Stimulated activated CD8-positive, alpha-beta memory T cell treated with anti-CD3 and anti-CD28 coated beads, Interleukin-15, amount 100 ng/mL, for 24 hours (primary cell): Measurements from ENCODE around the gene GALNT18.

ENCODE experiments used
- DNase-seq: peaks from one replicate; pipeline ENCODE4 v3.0.0-alpha.2; 2020; ENCODE audit warnings: low read depth

Gene GALNT18

GRCh38 chr11:11531131-11531908 is 90.5 kb downstream of the GALNT18 start:
- no peak for DNase-seq

DNA sequence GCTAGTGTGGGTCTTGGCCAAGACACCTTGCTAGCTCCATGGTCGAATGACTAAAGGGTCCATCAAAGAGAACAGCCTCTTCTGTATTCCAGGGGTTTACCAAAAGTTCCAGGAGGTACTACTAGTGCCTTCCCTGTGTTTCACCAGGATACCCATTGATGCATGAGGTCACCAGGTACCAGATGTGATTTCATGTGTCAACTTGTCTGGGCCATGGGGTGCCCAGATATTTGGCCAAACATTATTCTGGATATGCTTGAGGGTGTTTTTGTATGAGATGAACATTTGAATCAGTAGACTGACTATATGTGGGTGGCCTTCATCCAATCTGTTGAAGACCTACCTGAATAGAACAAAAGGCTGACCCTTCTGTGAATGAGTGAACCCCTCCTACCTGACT is 92.8 kb downstream of the GALNT18 start:
- no peak for DNase-seq

DNA sequence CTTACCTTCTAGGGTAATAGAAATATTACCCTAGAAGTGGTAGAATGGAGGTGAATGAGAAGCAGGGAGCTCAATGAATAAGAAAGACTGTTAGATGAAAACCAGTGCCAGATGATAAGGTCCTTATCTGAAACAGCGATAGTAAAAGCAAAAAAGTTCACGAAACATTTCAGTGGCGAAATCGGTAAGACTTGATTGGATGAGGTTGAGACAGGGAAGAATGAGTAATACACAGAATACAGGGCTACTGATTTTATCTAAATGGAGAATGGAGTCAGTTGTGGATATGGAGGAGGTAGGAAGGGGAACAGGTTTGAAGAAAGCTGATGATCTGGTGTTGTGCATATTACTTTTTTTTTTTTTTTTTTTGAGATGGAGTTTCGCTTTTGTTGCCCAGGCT is 96.5 kb downstream of the GALNT18 start:
- no peak for DNase-seq

GRCh38 chr11:11524436-11525061 is 97.3 kb downstream of the GALNT18 start:
- no peak for DNase-seq

DNA sequence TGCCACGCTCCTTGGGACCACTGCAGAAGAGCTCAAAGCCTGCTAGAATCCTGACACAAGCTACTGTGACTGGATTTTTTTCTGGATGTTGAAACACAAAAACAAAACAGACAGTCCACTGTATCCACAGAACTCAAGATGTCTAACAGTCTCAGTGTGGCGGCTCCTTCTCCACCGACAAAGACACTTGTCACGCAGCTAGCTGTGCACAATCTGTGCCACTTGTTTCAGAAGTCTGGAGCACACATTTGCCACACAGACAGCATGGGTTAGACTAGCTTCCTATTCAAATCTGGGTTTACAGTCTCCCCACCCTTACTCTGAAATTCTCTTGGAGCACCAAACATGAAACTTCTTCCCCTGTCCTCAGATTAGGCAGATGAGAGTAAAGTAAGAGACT is 99.2 kb downstream of the GALNT18 start:
- no peak for DNase-seq

DNA sequence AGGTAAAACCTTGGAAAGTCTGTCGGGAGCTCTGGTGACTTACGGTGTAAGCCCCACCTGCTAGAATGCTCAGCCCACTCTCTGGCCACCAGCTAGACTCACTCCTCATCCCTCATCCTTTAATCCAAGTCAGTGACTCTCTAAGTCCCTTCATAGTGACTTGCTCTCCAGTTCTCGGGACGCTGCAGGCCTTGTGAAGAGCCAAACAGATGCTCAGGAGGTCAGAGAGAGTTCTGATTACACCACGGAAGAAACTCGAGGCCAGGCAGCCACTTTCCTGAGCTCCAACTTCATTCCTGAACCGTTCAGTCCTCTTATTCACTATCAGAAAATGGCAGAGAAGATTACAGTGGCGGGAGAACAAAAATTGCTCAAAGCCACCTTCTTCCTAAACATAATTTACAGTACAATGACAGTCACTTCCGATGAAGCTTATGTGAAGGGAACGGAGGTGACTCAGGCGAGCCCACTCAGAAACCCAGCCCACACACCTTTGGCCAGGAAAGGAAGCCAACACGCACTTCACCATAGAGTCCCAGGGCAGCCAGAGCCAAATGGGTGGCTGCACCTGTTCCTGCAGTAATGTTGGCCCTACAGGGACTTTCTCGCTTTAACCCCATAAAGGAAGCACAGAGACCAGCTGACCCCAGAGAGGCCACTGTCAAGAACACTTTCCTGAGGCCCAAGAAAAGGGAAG is 100.4 kb downstream of the GALNT18 start:
- no peak for DNase-seq

DNA sequence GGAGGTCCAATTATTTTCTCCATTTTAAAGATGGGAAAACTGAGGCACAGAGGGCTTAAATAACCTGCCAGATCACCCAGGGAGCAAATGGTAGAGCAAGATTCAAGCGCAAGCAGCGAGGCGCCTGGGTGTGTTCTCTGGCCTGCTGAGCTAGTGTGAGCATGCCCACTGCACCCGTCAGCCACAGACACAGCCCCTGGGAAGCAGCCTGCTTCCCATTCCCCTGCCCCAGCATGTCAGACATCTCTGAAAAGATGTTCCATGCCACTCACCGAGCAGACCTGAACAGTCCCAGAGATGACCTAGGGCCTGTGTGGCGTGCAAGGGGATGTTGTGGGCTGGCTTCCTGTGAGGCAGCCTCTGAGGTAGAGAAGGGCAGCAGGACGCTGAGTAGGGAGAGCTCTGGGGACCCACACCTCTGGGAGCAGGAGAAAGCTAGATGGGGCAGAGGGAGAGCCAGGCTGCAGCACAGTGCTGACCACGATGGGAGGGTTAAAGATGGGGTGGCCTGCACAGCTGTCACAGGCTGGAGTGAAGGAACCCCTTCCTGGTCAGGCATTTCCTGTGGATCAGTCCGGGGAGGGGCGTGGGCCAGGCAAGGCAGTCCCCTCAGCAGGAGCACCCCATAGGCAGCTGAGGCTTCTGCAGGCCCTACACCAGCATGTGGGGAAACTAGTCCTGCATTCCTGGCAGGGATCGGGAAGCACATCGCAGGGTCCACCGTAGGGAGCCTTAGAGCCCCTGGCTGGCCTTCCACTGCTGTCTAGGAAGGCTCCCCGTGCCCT is 101.4 kb downstream of the GALNT18 start:
- DNase-seq = no peak

GRCh38 chr11:11519184-11519583 is 102.6 kb downstream of the GALNT18 start:
- DNase-seq = no peak

DNA sequence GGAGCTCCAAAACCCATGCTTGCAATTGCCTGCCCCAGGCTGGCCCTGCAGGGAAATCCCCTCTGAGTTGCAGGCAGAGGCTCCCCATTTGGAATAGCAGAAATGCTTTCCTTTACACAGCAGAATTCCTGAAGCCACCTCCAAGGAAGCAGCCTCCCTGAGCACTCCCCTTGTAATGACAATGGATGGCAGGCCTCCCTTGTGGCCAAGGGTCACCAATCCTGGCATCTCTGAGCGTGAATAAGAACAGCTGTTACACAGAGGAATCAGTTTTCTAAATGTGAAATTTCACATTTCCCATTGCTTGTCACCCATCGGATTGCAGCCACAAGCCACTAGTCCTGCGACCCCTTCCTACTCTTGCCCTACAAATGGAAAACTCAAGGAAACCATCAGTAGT is 107.6 kb downstream of the GALNT18 start:
- no peak for DNase-seq

- DNase-seq = no peak
Measured at GRCh38 chr11:11513422-11513821, 108.4 kb downstream of the GALNT18 start.

DNA sequence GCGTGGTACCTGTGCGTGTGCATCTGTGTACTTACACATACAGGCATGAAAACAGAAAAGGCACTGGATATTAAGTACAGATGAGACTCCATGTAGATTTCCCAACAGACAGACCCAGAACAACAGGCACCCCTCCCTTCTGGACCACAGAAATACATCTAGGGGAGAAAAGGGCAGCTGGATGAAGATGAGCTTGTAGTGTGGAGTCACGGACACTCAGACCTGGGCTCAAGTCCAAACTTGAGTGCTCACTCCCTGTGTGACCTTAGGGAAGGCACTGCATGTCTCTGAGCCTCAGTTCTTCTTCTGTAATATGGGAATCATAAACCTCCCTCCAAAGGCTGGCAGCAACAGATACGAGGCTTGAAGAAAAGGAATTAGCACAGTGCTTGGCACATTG is 108.9 kb downstream of the GALNT18 start:
- DNase-seq = no peak

- no peak for DNase-seq
Measured at GRCh38 chr11:11512502-11512901, 109.3 kb downstream of the GALNT18 start.

DNA sequence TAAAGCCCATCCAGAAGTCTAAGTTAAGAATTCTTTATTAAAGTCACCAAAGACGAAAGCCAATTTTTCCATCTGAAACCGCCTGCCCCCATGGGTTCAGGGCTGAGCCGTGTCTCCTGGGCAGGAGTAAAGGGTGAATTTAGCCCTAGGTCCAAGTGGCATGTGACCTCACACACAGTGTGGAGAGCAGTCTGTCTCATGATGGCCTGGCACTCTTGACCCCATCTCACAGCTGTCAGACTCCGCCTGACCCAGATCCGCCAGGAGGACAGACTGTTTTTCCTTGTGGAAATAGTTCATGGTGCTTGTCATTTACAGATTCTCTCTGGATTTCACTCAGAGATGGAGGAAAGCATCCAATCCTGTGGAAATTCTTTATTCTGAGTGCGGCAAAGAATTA is 109.7 kb downstream of the GALNT18 start:
- no peak for DNase-seq

DNA sequence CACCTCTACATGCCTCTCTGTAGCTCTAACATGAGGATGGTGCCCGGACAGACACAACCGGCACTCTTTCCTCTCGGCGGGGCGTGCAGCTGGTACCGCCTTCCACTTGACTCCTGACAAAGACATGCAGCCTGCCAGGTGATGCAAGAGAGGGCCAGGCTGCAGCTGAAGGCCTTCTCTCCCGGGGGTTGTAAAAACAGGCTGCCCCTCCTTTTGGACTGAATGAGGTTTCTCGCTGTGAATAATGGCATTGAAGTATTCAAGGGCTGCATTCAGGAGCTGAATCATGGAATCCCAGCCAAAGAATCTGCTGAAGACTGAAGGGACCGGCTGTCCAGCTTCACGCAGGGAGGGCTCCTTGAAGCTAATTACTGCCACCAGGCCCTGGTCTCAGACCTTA is 110.9 kb downstream of the GALNT18 start:
- no peak for DNase-seq

DNA sequence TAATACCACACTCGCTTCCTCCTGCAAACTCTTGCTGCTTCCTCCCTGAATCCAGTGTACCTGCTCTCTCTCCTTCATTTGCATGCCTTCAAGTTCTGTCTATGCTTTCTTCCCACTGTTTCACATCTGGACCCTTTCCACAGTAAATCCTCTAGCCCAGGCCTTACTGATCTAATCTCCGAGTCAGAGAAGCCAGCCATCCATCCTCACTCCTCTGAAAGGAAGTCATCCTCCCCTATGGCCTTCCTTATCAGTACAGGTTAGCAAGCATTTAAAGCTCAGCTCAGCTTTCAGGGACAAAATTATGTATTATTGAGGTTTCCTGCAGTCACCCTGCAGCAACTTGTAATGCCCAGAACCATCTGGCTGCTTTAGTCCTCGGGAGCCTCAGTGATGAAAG is 116.1 kb downstream of the GALNT18 start:
- DNase-seq = no peak

DNA sequence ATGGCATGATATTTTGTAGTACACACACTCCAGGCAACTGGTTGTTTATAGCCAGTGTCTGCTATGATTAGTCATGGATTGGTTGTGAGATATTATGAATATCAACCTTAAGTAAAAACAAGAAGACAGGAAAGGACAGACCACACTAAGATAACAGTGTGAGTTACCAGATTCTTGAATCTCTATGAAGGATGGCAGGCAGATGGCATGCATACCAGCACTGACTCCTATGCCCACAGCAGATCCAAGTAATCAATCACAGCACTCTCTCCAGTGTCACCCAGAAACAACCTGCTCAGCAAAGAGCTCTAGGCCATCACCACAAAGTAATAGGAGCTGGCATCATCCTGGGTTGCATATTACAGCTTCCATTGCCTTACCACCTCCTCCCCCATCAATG is 116.6 kb downstream of the GALNT18 start:
- no peak for DNase-seq

GRCh38 chr11:11504071-11504470 is 117.7 kb downstream of the GALNT18 start:
- DNase-seq = no peak

DNA sequence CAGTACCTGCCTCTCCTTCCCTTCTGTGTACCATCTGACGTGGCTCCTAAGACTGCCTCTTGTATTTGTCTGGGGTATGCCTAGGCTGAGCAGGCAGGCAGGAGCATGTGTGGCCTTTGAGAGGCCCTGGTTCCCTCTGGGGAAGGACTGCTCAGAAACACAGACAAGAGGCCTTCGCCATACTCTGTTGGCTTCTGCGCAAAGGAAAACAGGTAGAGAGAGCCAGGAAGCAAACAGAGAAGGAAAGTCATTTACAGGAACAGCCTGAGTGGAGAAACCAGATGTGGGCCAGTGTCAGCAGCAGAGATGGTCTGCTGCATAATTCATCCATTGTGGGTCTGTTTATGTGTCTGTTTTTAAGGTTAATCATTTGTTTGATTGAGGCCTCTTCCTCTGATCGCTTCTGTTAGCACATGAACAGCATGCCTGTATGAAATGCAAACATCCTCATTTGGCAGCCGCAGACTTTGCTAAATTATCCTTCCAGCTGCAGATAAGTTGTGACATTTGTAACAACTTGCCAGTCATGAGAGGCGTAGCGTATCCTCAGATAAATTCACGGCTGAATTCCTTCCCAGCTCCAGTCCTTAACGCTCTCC is 119.4 kb downstream of the GALNT18 start:
- no peak for DNase-seq

DNA sequence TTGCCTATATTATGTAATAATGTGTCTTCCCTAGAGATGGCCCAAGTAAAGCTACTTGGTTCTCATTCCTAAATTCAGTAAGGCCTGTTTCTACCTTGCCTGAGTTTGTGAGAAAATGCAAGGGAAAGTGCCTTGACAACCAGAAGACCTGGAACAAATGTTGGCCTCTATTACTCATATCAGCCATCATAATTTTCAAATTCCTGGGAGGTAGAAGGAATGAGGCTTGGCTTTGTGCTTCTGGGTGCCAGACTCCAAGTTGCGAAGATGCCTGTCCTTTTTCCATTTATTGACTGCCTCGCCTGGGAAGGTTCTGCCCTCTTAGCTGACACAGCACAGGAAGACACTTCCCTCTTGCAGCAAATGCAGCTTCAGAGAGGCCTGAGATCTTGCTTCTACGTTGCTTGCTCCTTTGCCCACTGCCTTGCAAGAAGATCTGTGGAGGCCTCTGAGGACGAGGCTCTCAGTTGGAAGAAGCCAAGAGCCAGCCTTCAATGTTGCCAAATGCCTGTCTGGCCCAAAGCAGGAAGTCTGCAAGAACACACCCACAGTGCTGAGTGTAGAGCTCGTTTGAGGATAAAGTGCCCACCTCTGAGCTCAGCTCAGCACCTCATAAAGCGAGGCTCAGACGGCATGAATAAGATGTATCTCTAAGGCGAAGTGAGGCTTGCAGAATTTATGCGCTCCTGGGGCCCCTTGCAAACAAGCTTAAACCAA is 120.1 kb downstream of the GALNT18 start:
- no peak for DNase-seq

DNA sequence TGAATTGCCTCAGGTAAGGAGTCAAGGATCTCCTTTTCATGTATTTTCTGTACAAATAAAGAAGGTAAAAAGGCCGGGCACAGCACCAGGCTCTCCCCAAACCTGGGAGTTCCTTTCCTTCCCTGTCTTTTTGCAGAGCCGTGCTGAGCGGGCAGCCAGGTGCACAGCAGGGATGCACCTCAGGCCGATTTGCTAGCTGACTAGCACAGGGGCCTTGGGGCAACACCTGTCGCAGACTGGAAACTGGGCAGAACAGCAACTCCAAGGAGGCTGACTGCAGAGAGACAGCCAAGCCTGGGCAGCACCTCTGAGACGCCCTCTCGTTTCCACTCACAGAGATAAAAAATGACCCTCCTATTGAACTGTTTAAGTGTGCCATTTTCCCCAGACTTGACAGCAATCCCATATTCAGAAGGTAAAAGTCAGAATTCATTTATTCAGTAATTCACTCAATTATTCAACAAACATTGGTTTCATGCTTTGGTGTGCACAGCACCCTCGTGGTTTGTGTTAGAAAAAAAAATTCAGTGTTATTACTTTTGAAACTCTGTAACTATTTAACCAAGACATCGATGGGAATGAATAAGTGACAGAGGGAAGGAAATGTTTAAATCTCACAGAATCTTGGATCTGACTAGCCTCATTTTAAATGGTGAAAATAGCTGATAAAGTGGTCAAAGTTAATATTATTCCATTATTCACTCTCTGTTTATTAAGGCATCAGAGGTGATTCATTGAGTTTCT is 120.9 kb downstream of the GALNT18 start:
- DNase-seq = no peak

DNA sequence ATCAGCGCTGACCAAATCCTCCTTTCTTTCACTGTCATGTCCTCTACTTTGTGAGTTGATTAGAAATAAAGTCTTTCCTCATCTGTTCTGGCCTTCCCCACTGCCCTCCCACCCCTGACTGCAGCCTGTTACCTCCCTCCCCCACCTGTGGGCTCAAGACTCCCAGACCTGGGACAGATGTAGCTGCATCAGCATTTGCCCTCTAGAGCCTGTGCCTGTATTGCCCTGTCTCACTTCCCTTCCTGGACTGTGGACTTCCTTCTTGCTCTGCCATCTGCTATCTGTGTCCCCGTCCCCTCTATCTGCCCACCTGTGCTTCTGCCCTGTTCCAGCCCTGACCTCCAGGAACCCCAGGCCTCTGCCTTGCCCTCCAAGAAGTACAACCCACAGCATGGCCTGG is 122.5 kb downstream of the GALNT18 start:
- DNase-seq = no peak
